Prostate gland (tissue), 2 donors: ENCODE results near the gene CCDC74A. TPM values are rescaled to one million over a fixed set of nuclear protein-coding genes. Genes with fewer than 3 reads are reported as not detected.

Experiments used
- DNase-seq: peaks from one replicate; pipeline ENCODE4 v3.0.0-alpha.2; 2019; ENCODE audit warnings: low spot score
- H3K27ac ChIP-seq, 2 donors: fragments of 200-600 bp; sonication (generic); 2 replicates each; pipeline ENCODE4 v1.5.1; 2017 to 2019
- H3K27me3 ChIP-seq: fragments of 200-600 bp; sonication (generic); replicated peaks from 2 replicates; pipeline ENCODE4 v1.5.1; 2019; ENCODE audit not compliant: insufficient read depth
- H3K36me3 ChIP-seq, 2 donors: fragments of 200-600 bp; sonication (generic); 1 replicate in 1 of 2; 2 replicates in 1 of 2; pipeline versions ENCODE4 v1.5.1 to v1.8.1; 2017 to 2019
- H3K4me1 ChIP-seq: fragments of 200-600 bp; sonication (generic); replicated peaks from 2 replicates; pipeline ENCODE4 v1.5.1; 2019
- H3K4me3 ChIP-seq, 2 donors: fragments of 200-600 bp; sonication (generic); 2 replicates each; pipeline ENCODE4 v1.5.1; 2017 to 2019
- H3K9me3 ChIP-seq: fragments of 200-600 bp; sonication (generic); 2 replicates; pipeline ENCODE4 v1.5.1; 2017
- CTCF ChIP-seq, 4 experiments: fragments of 200-600 bp in 2 of 4; fragments of 450-650 bp in 2 of 4; sonication (generic) in 2 of 4; IDR thresholded peaks; 1 replicate in 3 of 4; 2 replicates in 1 of 4; pipeline ENCODE4 v1.5.1; 2016 to 2019; ENCODE audit warnings: antibody characterized with exemption in 4 of 4, mild to moderate bottlenecking in 2 of 4, moderate library complexity in 2 of 4
- POLR2A ChIP-seq: fragments of 450-650 bp; IDR thresholded peaks from one replicate; pipeline ENCODE4 v1.6.1; 2016; ENCODE audit warnings: antibody characterized with exemption, mild to moderate bottlenecking
- POLR2AphosphoS5 ChIP-seq: sonication (generic); formaldehyde crosslinking; IDR thresholded peaks from one replicate; pipeline ENCODE4 v1.6.1; 2017; ENCODE audit warnings: antibody characterized with exemption
- WGBS: methylation state at CpG from one replicate; pipeline ENCODE4 v1.1.5; 2018; 5-methylcytosine and 5-hydroxymethylcytosine counted together
- intact Hi-C: fragments of 100-400 bp; cut with DNase I; formaldehyde crosslinking; loops from one replicate; pipeline ENCODE4 v1.14.2; 2022
- microRNA-seq: library from miRNA; unstranded; fragments of <30 nt; microRNA quantifications from one replicate; pipeline ENCODE4, GENCODE V29; 2016
- total RNA-seq, 2 donors: library from RNA; depleted of rRNA; stranded (reverse); fragments of >200 nt; gene quantifications; one replicate each; pipeline ENCODE4 v1.1.0, GENCODE V29; 2016

Gene CCDC74A
- total RNA-seq, 2 donors from 2014 or later: 15.5 to 95.5 TPM

DNA sequence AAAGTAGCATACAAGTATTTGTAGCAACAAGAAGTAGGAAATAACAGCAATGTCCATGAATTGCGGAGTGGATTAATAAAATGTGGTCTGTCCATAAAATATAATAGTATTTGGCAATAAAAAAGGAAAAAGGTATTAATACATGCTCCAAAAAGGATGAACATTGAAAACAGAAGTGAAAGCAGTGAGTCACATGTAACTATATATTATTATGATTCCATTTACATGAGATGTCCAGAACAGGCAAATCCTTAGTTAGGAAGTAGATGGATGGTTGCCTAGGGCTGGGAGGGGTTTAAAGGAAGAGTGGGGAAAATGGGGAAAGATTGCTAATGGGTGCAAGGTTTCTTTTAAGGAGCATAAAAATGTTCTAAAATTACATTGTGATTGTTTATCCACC is 44.5 kb downstream of the CCDC74A start:
- no peaks in the 10 kb centered on the region for H3K36me3 ChIP-seq
- no peak overlapping the region for H3K27ac ChIP-seq
- no peaks in the 10 kb centered on the region for H3K4me1 ChIP-seq
- no peaks in the 10 kb centered on the region for H3K9me3 ChIP-seq
- H3K27me3 ChIP-seq: no peaks in the 10 kb centered on the region
- no peak for TF ChIP-seq POLR2AphosphoS5
- TF ChIP-seq POLR2A: no peak
- TF ChIP-seq CTCF (IDR thresholded peaks at IDR 0.05): no peak
- H3K4me3 ChIP-seq: no peak overlapping the region
- intact Hi-C loops: no loop called here
- 79% methylated on average over 1 of the region's 1 CpG for WGBS
- DNase-seq: no peak

DNA sequence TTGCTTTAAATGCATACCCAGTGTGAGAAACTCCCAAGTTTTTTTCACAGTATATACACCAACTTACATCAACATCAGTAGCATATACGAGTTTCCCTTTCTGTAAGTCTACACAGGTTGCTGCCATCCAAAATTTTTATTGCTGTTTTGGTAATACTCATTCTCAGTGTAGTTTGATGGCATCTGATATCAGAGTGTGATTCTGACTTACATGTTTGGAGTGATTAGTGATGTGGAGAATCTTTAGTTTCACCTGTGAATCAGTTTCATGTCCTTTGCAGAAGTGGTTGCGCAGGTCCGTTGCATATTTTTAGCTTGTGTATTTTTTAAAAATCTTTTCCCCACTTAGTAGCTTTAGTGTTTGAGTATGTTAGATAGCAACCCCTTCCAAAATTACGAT is 50.1 kb downstream of the CCDC74A start:
- 72% methylated on average over 4 of the region's 4 CpGs for WGBS
- intact Hi-C loops: no loop called here
- TF ChIP-seq CTCF (IDR thresholded peaks at IDR 0.05) (no peak), POLR2AphosphoS5 (no peak), POLR2A (no peak)
- no peaks in the 10 kb centered on the region for H3K27me3 ChIP-seq
- H3K4me3 ChIP-seq: no peak overlapping the region
- H3K9me3 ChIP-seq: no peaks in the 10 kb centered on the region
- DNase-seq: no peak
- H3K36me3 ChIP-seq: no peaks in the 10 kb centered on the region
- H3K4me1 ChIP-seq: no peaks in the 10 kb centered on the region
- H3K27ac ChIP-seq: no peak overlapping the region

DNA sequence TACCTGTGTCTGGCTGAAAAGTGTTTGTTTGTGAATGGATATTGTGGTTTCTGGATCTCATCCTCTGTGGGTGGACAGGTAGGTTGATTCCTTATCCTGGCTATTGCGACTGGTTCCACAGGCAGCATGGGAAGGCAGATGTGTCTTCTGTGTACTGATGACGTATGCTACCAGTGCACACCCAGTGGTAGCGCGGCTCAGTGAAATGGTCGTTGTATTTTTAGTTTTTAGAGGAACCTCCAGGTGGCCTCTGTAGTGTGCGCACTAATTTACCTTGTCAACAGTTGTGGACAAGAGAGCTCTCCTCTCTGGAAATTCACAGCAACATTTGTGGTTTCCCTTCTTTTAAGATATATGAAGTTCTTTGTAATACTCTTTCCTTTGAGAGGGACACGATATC is 52.5 kb downstream of the CCDC74A start:
- DNase-seq: no peak
- Histone ChIP-seq H3K9me3 (no peaks in the 10 kb centered on the region), H3K27me3 (no peaks in the 10 kb centered on the region), H3K36me3 (no peaks in the 10 kb centered on the region), H3K4me1 (no peaks in the 10 kb centered on the region), H3K27ac (no peak overlapping the region), H3K4me3 (no peak overlapping the region)
- TF ChIP-seq POLR2A (no peak), CTCF (IDR thresholded peaks at IDR 0.05) (no peak), POLR2AphosphoS5 (no peak)
- 86% methylated on average over 7 of the region's 7 CpGs for WGBS
- intact Hi-C loops: no loop called here

Small RNAs within 50 kb of the gene (microRNA-seq; reads per million reads assigned to microRNA genes)
- not detected for gene MIR4784

Other genes with a start within 250 kb of the CCDC74A start
- under 1 TPM; 0.68 to 0.77 TPM for gene RAB6D, start 163.7 kb upstream of the CCDC74A start, total RNA-seq
- gene TUBA3D, start 51.8 kb upstream of the CCDC74A start, total RNA-seq: 10 to 100 TPM; 75.2 to 92.0 TPM
- 100 to 1,000 TPM; 173 to 176 TPM for gene MZT2A, start 35.5 kb upstream of the CCDC74A start, total RNA-seq